Testis (tissue), 3 donors: ENCODE measurements around the gene ZNF689. TPM values are rescaled to one million over a fixed set of nuclear protein-coding genes. Genes with fewer than 3 reads are reported as not detected.
"Not testable (repeated sequence)": the region's sequence is repeated elsewhere in the genome, so short reads cannot be mapped to it uniquely, and the experiment has no call there.

ENCODE experiments used
- DNase-seq: peaks from one replicate; pipeline ENCODE4 v3.0.0-alpha.2; 2019
- H3K27ac ChIP-seq, 2 donors: fragments of 200-600 bp; sonication (generic); one replicate each; pipeline ENCODE4 v1.5.1; 2019
- H3K27me3 ChIP-seq: fragments of 200-600 bp; sonication (generic); one replicate; pipeline ENCODE4 v1.5.1; 2019
- H3K36me3 ChIP-seq: fragments of 200-600 bp; sonication (generic); one replicate; pipeline ENCODE4 v1.5.1; 2017; ENCODE audit warnings: low read depth; ENCODE audit errors: missing control alignments
- H3K4me1 ChIP-seq: fragments of 200-600 bp; sonication (generic); one replicate; pipeline ENCODE4 v1.5.1; 2019
- H3K4me3 ChIP-seq, 2 donors: fragments of 200-600 bp; sonication (generic); one replicate each; pipeline ENCODE4 v1.5.1; 2017 to 2019
- H3K9me3 ChIP-seq: fragments of 200-600 bp; sonication (generic); one replicate; pipeline ENCODE4 v1.5.1; 2017
- CTCF ChIP-seq, 3 experiments: fragments of 450-650 bp in 2 of 3; fragments of 200-600 bp in 1 of 3; sonication (generic) in 1 of 3; IDR thresholded peaks; one replicate each; pipeline ENCODE4 v1.5.1; 2016 to 2019; ENCODE audit warnings: antibody characterized with exemption in 3 of 3, mild to moderate bottlenecking in 2 of 3, moderate library complexity in 1 of 3
- POLR2A ChIP-seq: fragments of 450-650 bp; IDR thresholded peaks from one replicate; pipeline ENCODE4 v1.6.1; 2017; ENCODE audit warnings: antibody characterized with exemption, mild to moderate bottlenecking, moderate library complexity
- WGBS, 2 donors: methylation state at CpG; one replicate each; pipeline ENCODE4 v1.1.5; 2018; 5-methylcytosine and 5-hydroxymethylcytosine counted together
- intact Hi-C: fragments of 100-400 bp; cut with DNase I; formaldehyde crosslinking; loops from one replicate; pipeline ENCODE4 v1.15.1; 2023; ENCODE audit warnings: low total_unique reads
- polyA plus RNA-seq: library from polyadenylated mRNA; stranded (reverse); fragments of 350-450 nt; fragmentation: Illumina TruSeq; extraction: RNeasy Lipid Tissue Mini Kit (QIAGEN cat#74804); gene quantifications from one replicate; pipeline ENCODE4 v1.2.3, GENCODE V29; 2014; ENCODE audit warnings: low read depth, low replicate concordance; ENCODE audit not compliant: insufficient read depth
- total RNA-seq, 2 donors: library from RNA; depleted of rRNA; stranded (reverse); fragments of >200 nt; gene quantifications; one replicate each; pipeline ENCODE4 v1.2.3, GENCODE V29; 2016

The ZNF689 gene
- total and polyA plus RNA-seq, 3 donors from 2014 or later = 33.0 to 82.7 (median 41.3) TPM

GRCh38 chr16:30592871-30593270, 17.3 kb downstream of the ZNF689 start:
- no peak for DNase-seq
- Histone ChIP-seq H3K36me3 (no peaks in the 10 kb centered on the region), H3K27me3 (no peaks in the 10 kb centered on the region), H3K4me3 (no peak overlapping the region), H3K4me1 (no peaks in the 10 kb centered on the region), H3K27ac (no peak overlapping the region), H3K9me3 (no peaks in the 10 kb centered on the region)
- no peak for TF ChIP-seq POLR2A
- intact Hi-C loops = no loop called here
- WGBS, 2 donors = 92 to 96% methylated on average over 4 of the region's 4 CpGs

- DNase-seq, H3K27ac ChIP-seq, H3K36me3 ChIP-seq, H3K4me1 ChIP-seq, H3K4me3 ChIP-seq, H3K9me3 ChIP-seq, intact Hi-C loops, H3K27me3 ChIP-seq: not testable (repeated sequence)
- 95 to 96% methylated on average over 9 of the region's 9 CpGs for WGBS, 2 donors
Measured at GRCh38 chr16:30590869-30591268, 19.3 kb downstream of the ZNF689 start.

- H3K36me3 ChIP-seq, H3K4me1 ChIP-seq, H3K9me3 ChIP-seq, DNase-seq, H3K27ac ChIP-seq, intact Hi-C loops, H3K4me3 ChIP-seq, H3K27me3 ChIP-seq: not testable (repeated sequence)
- 71 to 82% methylated on average over 2 of the region's 2 CpGs for WGBS, 2 donors
Measured at GRCh38 chr16:30589582-30589981, 20.6 kb downstream of the ZNF689 start.

GRCh38 chr16:30588651-30589050, 21.5 kb downstream of the ZNF689 start:
- Histone ChIP-seq H3K4me3 (no peak overlapping the region), H3K36me3 (no peaks in the 10 kb centered on the region), H3K27ac (no peak overlapping the region), H3K9me3 (no peaks in the 10 kb centered on the region), H3K27me3 (no peaks in the 10 kb centered on the region), H3K4me1 (peaks cover 10% of the 10 kb centered on the region)
- intact Hi-C loops = no loop called here
- TF ChIP-seq POLR2A (no peak), CTCF (IDR thresholded peaks at IDR 0.05) (no peak)
- 82 to 90% methylated on average over 2 of the region's 2 CpGs for WGBS, 2 donors
- no peak for DNase-seq

GRCh38 chr16:30585400-30586191, 24.6 kb downstream of the ZNF689 start, which contains the start of gene ZNF785:
TSS of gene ZNF785 (minus strand) at chr16:30585697. CDS start at chr16:30585611, 86 bp downstream.
- intact Hi-C loops = no loop called here
- TF ChIP-seq CTCF (IDR thresholded peaks at IDR 0.05) = peak in 1 of 3 experiments; percentile 52
- TF ChIP-seq POLR2A = no peak
- Histone ChIP-seq H3K4me3 (peak within 1 kb of the TSS; percentile 68 to 91), H3K4me1 (peaks cover 10% of the 10 kb centered on the region), H3K27ac (peak within 1 kb of the TSS; percentile 89 to 92), H3K9me3 (no peaks in the 10 kb centered on the region), H3K27me3 (no peaks in the 10 kb centered on the region), H3K36me3 (no peaks in the 10 kb centered on the region)
- DNase-seq = peak; percentile 99
- 0 to 1% methylated on average over 18 to 50 of the region's 50 CpGs for WGBS, 2 donors

GRCh38 chr16:30585022-30585399, 25.2 kb downstream of the ZNF689 start:
- H3K36me3 ChIP-seq = no peaks in the 10 kb centered on the region
- 0 to 2% methylated on average over 10 to 14 of the region's 23 CpGs for WGBS, 2 donors
- DNase-seq = no peak
- no peaks in the 10 kb centered on the region for H3K27me3 ChIP-seq
- intact Hi-C loops = no loop called here
- TF ChIP-seq POLR2A (no peak), CTCF (IDR thresholded peaks at IDR 0.05) (no peak)
- peak overlapping the region; percentile 89 to 92 for H3K27ac ChIP-seq
- no peaks in the 10 kb centered on the region for H3K9me3 ChIP-seq
- H3K4me1 ChIP-seq = peaks cover 10% of the 10 kb centered on the region
- H3K4me3 ChIP-seq = peak overlapping the region; percentile 68 to 91
